B cell (primary cell): ENCODE results near the gene UAP1L1. TPM values are rescaled to one million over a fixed set of nuclear protein-coding genes. Genes with fewer than 3 reads are reported as not detected.

Experiments
- ATAC-seq: fragments of 200-7000 bp; cut with Tn5 transposase; one replicate; pipeline ENCODE4 v1.10.0; 2021; ENCODE audit warnings: low read depth, mild to moderate bottlenecking, moderate number of reproducible peaks, moderate library complexity
- CTCF ChIA-PET: fragments of 350-600 bp; sonication (Branson Sonifier 250); formaldehyde crosslinking; loops from one replicate; lab custom pipeline; 2021; ENCODE audit warnings: antibody characterized with exemption, inconsistent platforms; lab: Charles Lee
- POLR2A ChIA-PET: fragments of 350-600 bp; sonication (Branson Sonifier 250); formaldehyde crosslinking; loops from one replicate; lab custom pipeline; 2021; ENCODE audit warnings: antibody characterized with exemption; lab: Charles Lee
- DNase-seq: peaks from one replicate; pipeline ENCODE4 v3.0.0; 2013
- H2AFZ ChIP-seq: 2 replicates; pipeline ENCODE4 v1.6.1; 2012; ENCODE audit warnings: mild to moderate bottlenecking, low read depth, low read length; ENCODE audit not compliant: insufficient read depth, poor library complexity, severe bottlenecking
- H3K27ac ChIP-seq, 2 donors: 1 replicate in 1 of 2; 2 replicates in 1 of 2; pipeline ENCODE4 v1.5.1; 2012 to 2013; ENCODE audit warnings: low read length in 2 of 2, mild to moderate bottlenecking in 2 of 2, moderate library complexity in 1 of 2
- H3K27me3 ChIP-seq, 4 experiments: fragments of 200-600 bp in 1 of 4; sonication (generic) in 1 of 4; replicated peaks in 1 of 4; 1 replicate in 2 of 4; 2 replicates in 2 of 4; pipeline versions ENCODE4 v1.6.1 to v1.7.0; 2013 to 2016; ENCODE audit warnings: low read length in 3 of 4, mild to moderate bottlenecking in 2 of 4, mixed read lengths in 1 of 4, moderate library complexity in 1 of 4; ENCODE audit not compliant: insufficient read depth in 4 of 4, control insufficient read depth in 3 of 4; ENCODE audit errors: control extremely low read depth in 1 of 4
- H3K36me3 ChIP-seq, 2 experiments: replicated peaks in 1 of 2; 1 replicate in 1 of 2; 2 replicates in 1 of 2; pipeline versions ENCODE4 v1.6.1 to v1.7.1; 2013; ENCODE audit warnings: low read length in 1 of 2; ENCODE audit not compliant: insufficient read depth in 2 of 2, control insufficient read depth in 1 of 2; ENCODE audit errors: control extremely low read depth in 1 of 2, extremely low read depth in 1 of 2
- H3K4me1 ChIP-seq, 2 donors: fragments of 200-600 bp in 1 of 2; sonication (generic) in 1 of 2; 1 replicate in 1 of 2; 2 replicates in 1 of 2; pipeline versions ENCODE4 v1.5.1 to v1.6.1; 2013 to 2017; ENCODE audit warnings: low read length in 2 of 2; ENCODE audit not compliant: control insufficient read depth in 2 of 2, insufficient read depth in 2 of 2
- H3K4me2 ChIP-seq: replicated peaks from 2 replicates; pipeline ENCODE3; 2012; ENCODE audit warnings: mild to moderate bottlenecking, low read depth, low read length; ENCODE audit not compliant: poor library complexity, severe bottlenecking
- H3K4me3 ChIP-seq, 5 experiments: fragments of 200-600 bp in 1 of 5; sonication (generic) in 1 of 5; 1 replicate in 3 of 5; 2 replicates in 2 of 5; pipeline versions ENCODE4 v1.5.1 to v1.7.0; 2011 to 2016; ENCODE audit warnings: low read length in 4 of 5, mild to moderate bottlenecking in 4 of 5, low read depth in 2 of 5, control low read depth in 1 of 5, moderate library complexity in 1 of 5; ENCODE audit not compliant: insufficient read depth in 1 of 5; ENCODE audit errors: control extremely low read depth in 1 of 5, extremely low read depth in 1 of 5
- H3K79me2 ChIP-seq: fragments of 200-600 bp; sonication (generic); one replicate; pipeline ENCODE4 v1.6.0; 2016; ENCODE audit warnings: low read length; ENCODE audit not compliant: control insufficient read depth, insufficient read depth
- H3K9ac ChIP-seq: fragments of 200-600 bp; sonication (generic); 2 replicates; pipeline ENCODE4 v1.6.1; 2017; ENCODE audit warnings: mild to moderate bottlenecking, low read length, moderate library complexity
- H3K9me3 ChIP-seq, 3 donors: one replicate each; pipeline versions ENCODE4 v1.6.1 to v1.7.1; 2013; ENCODE audit warnings: low read length in 2 of 3; ENCODE audit not compliant: control insufficient read depth in 2 of 3, insufficient read depth in 1 of 3; ENCODE audit errors: control extremely low read depth in 1 of 3
- H4K20me1 ChIP-seq: 2 replicates; pipeline ENCODE4 v1.6.0; 2012; ENCODE audit warnings: mild to moderate bottlenecking, low read length; ENCODE audit not compliant: insufficient read depth, control insufficient read depth, poor library complexity, severe bottlenecking
- H3K27ac Mint-ChIP-seq: one replicate; pipeline ENCODE4 v1.8.0; 2021; ENCODE audit warnings: mixed read lengths
- H3K27me3 Mint-ChIP-seq: one replicate; pipeline ENCODE4 v1.8.0; 2021; ENCODE audit warnings: mixed read lengths
- H3K4me1 Mint-ChIP-seq: one replicate; pipeline ENCODE4 v1.8.0; 2021; ENCODE audit warnings: mixed read lengths
- H3K4me3 Mint-ChIP-seq: one replicate; pipeline ENCODE4 v1.8.0; 2021; ENCODE audit warnings: mixed read lengths
- H3K9me3 Mint-ChIP-seq: one replicate; pipeline ENCODE4 v1.8.0; 2022; ENCODE audit warnings: mixed read lengths; ENCODE audit not compliant: insufficient read depth
- CTCF ChIP-seq: fragments of 200-600 bp; IDR thresholded peaks from one replicate; pipeline ENCODE4 v1.8.0; 2022; ENCODE audit warnings: antibody characterized with exemption, mild to moderate bottlenecking
- EZH2 ChIP-seq: IDR thresholded peaks from 2 replicates; pipeline ENCODE4 v1.6.1; 2012; ENCODE audit warnings: borderline replicate concordance, low read depth, mild to moderate bottlenecking, moderate library complexity, low read length; ENCODE audit not compliant: insufficient read depth, poor library complexity, severe bottlenecking
- WGBS: methylation state at CpG from one replicate; pipeline ENCODE4 v1.1.5; 2013; ENCODE audit warnings: missing lambda C conversion rate; ENCODE audit not compliant: insufficient coverage; 5-methylcytosine and 5-hydroxymethylcytosine counted together
- intact Hi-C: fragments of 100-400 bp; cut with micrococcal nuclease; formaldehyde crosslinking; loops from one replicate; pipeline ENCODE4 v1.10.0; 2022
- polyA plus RNA-seq: library from polyadenylated mRNA; depleted of rRNA; stranded (reverse); fragments of >200 nt; gene quantifications from 2 replicates; pipeline ENCODE4 v1.2.3, GENCODE V29; 2012
- total RNA-seq, 2 donors: library from RNA; stranded (reverse); fragments of 120-200 nt in 1 of 2; gene quantifications; 1 replicate in 1 of 2; 2 replicates in 1 of 2; pipeline versions ENCODE4 v1.2.3 to v1.2.4, GENCODE V29; 2013 to 2022

The UAP1L1 gene
- total and polyA plus RNA-seq, 2 donors (not counting 1 experiment from before 2014, with no cell fraction given): 29.1 to 47.6 TPM

- H3K9ac ChIP-seq: no peak overlapping the region
- WGBS: 6% methylated on average over 52 of the region's 52 CpGs
Measured at GRCh38 chr9:137069508-137070091, 7.7 kb upstream of the UAP1L1 start.

More at GRCh38 chr9:137069508-137070091, 7.7 kb upstream of the UAP1L1 start:
- peaks cover 8% of the 10 kb centered on the region for H4K20me1 ChIP-seq
- H3K4me3 ChIP-seq: peak overlapping the region in 2 of 5 experiments; percentile 15 to 47
- CTCF ChIA-PET: interaction anchor here (0.5 to 6.7 kb wide), 11 partner anchors 10 to 227 kb away, joined by 3 to 49 read pairs (median 5); partner anchors contain the start of genes ABCA2, AJM1, MAN1B1 and NPDC1
- no peak overlapping the region for H2AFZ ChIP-seq
- no peak for ATAC-seq
- intact Hi-C loops: loop anchor here (1.0 to 5.0 kb wide), 3 partner anchors 17 to 131 kb away; partner anchors contain the start of genes FUT7, MAN1B1 and TPRN
- POLR2A ChIA-PET: interaction anchor here (0.6 to 2.4 kb wide), 4 partner anchors 16 to 158 kb away, joined by 3 to 19 read pairs (median 8); partner anchors contain the start of genes MAN1B1 and RNF224
- H3K27ac ChIP-seq: no peak overlapping the region
- TF ChIP-seq CTCF (no peak), EZH2 (no peak)
- H3K4me3 Mint-ChIP-seq: peak overlapping the region; percentile 16
- no peak for DNase-seq
- peaks cover 0 to 15% (median 1%) of the 10 kb centered on the region in 4 experiments for H3K27me3 ChIP-seq
- no peaks in the 10 kb centered on the region for H3K36me3 ChIP-seq
- H3K4me1 Mint-ChIP-seq: peaks cover 19% of the 10 kb centered on the region
- peak overlapping the region; percentile 79 for H3K4me2 ChIP-seq
- peaks cover 0 to 7% (median 0%) of the 10 kb centered on the region in 3 donors for H3K9me3 ChIP-seq
- peaks cover 3% of the 10 kb centered on the region for H3K27me3 Mint-ChIP-seq
- H3K9me3 Mint-ChIP-seq: no peaks in the 10 kb centered on the region
- H3K4me1 ChIP-seq: peaks cover 16 to 31% of the 10 kb centered on the region in 2 donors
- H3K27ac Mint-ChIP-seq: no peak overlapping the region
- no peaks in the 10 kb centered on the region for H3K79me2 ChIP-seq
